LNCAP (cell line): ENCODE measurements around the gene MEDAG.

Source experiments
- TF ChIP-seq, protein P1 (sequence below): fragments of 450-650 bp; IDR thresholded peaks from 2 replicates; pipeline ENCODE4 v1.5.1; 2017; ENCODE audit warnings: mild to moderate bottlenecking

Gene MEDAG

GRCh38 chr13:30870049-30870884 lies 35.8 kb upstream of the MEDAG start:
- TF ChIP-seq, protein P1, sequence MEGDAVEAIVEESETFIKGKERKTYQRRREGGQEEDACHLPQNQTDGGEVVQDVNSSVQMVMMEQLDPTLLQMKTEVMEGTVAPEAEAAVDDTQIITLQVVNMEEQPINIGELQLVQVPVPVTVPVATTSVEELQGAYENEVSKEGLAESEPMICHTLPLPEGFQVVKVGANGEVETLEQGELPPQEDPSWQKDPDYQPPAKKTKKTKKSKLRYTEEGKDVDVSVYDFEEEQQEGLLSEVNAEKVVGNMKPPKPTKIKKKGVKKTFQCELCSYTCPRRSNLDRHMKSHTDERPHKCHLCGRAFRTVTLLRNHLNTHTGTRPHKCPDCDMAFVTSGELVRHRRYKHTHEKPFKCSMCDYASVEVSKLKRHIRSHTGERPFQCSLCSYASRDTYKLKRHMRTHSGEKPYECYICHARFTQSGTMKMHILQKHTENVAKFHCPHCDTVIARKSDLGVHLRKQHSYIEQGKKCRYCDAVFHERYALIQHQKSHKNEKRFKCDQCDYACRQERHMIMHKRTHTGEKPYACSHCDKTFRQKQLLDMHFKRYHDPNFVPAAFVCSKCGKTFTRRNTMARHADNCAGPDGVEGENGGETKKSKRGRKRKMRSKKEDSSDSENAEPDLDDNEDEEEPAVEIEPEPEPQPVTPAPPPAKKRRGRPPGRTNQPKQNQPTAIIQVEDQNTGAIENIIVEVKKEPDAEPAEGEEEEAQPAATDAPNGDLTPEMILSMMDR = no peak

DNA sequence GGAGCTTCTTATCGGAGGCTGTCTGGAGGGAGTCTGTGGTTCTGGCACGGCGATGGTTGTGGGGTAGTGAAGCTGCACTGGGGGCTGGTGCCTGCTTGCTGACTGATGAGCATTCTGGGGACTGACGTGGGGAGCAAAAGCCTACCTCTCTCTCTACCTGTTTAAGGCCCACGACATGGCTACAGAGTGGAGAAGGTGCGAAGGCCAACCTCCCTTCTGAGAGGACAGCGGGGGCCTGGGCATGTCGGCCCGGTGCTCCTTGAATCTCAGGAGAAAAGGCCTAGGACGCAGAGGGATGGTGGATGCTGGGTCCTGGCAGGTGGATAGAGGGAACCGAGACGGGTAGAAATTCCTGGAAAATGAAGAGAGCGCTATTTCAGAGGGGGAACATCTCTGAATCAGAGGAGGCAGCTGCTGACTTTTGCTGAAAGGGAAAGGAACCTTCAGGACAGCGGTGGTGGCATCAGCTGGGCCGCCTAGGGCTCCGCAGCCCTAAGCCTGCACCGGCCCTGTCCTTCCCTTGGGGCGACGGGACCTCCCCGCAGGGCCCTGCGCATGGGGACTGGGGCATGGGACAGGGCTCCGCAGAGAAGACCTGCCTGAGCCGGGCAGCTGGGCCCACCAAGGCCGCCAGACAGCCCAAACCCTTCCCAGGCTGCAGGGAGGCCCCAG lies 35.0 kb upstream of the MEDAG start:
- TF ChIP-seq, protein P1 = no peak

GRCh38 chr13:30871588-30872275 lies 34.3 kb upstream of the MEDAG start:
- TF ChIP-seq, protein P1 = no peak

DNA sequence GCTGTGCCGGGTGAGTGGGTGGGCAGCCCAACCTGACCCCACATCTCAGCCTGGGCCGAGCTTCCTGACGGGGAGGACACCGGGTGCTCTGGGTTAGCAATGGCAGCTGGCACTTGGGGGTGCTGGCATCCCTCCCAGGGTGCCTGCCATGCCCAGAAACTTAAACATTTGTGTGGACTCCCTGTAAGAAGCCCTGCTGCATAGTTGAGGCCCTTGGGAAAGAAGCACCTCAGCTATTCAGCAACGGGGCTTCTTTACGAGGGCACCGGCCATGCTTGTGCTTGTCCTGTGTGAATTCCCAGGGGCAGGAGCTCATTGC lies 33.8 kb upstream of the MEDAG start:
- TF ChIP-seq, protein P1 = no peak

- TF ChIP-seq, protein P1 = no peak
These were observed 33.2 kb upstream of the MEDAG start for GRCh38 chr13:30872685-30873461.

DNA sequence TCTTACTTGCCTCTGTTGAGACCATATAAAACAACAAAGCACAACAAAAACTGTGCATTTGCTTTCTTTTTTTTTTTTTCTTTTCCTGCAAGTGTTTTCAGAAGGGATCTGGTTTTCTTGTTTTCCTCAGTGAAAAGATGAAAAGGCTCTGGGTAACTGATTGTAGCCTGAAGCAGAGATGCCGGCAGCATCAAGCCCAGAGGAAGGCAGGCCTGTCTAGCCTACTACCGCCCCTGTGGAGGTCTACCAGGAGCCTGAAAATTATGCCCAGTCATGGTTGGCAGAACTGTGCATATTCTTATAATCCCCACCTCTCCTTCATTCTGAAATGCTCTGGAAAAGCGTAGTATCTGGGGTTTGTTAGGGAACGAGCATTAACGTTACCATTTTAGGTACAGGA lies 32.6 kb upstream of the MEDAG start:
- TF ChIP-seq, protein P1 = no peak

- TF ChIP-seq, protein P1 = no peak
These were observed 32.0 kb upstream of the MEDAG start for GRCh38 chr13:30874111-30874510.
